HG03558 (cell line): ENCODE results near the gene REG4.

Experiments
- ATAC-seq: cut with Tn5 transposase; IDR thresholded peaks from one replicate; pipeline ENCODE4 v1.9.1; 2021; ENCODE audit warnings: moderate number of reproducible peaks; ENCODE audit not compliant: unreplicated experiment; ENCODE audit errors: extremely low read depth

Gene REG4

DNA sequence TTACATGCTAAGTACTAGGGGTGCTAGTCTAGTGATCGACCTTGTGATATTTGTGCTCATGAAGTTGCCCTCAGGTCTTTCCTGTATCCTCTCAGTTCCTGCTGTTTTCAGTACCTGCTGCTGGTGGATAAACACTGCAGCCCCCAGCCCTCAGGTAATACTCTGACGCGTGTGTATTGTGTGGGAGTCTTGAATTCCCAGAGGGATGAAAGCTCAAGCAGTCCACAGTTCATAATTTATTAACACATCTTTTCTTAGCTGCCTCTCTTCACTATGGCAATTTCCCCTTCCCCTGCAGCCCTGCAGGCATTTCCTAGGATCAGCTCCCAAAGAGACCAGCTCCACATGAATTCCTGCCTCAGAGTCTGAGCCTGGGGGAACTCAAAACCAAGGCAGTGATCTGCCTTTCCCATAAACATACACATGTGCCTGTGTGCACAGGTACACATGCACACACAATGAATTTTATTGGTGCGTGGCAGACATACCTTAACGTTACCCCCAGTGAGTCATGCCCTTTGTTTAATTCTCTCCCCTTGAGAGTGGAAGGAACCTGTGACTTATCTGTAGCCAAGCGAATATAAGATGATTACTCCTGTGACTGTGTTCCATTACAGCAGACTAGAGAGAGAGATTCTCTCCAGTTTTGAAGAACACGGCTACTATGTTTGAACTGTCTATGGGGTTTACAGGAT is 28.5 kb downstream of the REG4 start:
- ATAC-seq = no peak

DNA sequence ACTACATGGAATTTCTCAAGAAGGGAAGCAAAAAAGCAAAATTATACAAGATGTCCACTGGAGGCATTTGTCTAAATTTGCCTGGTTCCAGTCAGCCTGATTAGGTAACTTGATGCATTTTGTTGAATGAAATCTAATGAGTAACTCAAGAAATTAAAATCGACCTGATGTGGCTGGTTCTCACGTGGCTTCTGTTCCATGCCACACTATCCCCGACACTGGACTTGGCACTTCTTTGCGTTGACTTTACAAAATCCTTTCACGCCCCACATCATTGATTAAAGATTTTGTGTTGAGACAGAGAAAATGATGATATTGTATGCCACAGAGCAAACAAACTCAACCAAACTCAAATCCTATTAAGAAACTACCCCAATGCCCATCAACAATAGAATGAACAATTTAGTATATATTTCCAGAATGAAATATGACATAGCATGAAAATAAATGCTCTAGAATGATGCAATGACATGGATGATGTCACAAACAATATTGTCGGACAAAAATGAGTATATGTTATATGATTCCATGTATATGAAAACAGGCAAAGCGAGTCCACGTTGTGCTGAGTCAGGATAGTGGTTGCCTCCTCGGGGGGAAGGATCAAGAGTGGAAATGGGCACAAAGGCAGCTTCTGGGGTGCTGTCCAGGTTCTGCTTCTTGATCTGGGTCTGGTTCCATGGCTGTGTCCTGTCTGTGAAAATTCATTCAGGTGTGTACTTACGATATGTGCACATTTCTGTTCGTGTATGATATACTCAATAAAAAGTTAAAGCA is 29.6 kb downstream of the REG4 start:
- ATAC-seq = no peak

DNA sequence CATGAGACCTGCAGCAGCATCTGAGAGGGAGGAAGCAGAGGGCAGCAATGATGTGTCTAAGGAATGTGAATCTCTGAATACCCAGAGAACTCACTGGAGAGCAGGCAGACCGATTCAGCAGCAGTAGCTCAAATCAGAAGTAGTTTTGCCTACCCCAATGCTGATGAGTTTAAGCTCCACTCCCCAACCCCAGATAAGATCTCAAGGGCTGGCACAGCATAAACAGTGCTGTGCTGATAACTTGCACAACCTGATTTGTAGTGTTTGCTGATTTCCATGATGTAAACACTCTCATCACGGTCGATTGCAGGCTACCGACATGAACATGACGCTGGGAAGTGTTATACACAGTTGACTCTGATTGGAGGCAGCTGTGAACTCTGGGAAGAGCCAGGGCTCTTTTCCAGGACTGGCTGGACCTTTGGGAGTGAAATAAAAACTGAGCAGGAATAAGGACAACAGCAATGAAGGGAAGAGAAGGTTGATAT is 31.3 kb downstream of the REG4 start:
- no peak for ATAC-seq

DNA sequence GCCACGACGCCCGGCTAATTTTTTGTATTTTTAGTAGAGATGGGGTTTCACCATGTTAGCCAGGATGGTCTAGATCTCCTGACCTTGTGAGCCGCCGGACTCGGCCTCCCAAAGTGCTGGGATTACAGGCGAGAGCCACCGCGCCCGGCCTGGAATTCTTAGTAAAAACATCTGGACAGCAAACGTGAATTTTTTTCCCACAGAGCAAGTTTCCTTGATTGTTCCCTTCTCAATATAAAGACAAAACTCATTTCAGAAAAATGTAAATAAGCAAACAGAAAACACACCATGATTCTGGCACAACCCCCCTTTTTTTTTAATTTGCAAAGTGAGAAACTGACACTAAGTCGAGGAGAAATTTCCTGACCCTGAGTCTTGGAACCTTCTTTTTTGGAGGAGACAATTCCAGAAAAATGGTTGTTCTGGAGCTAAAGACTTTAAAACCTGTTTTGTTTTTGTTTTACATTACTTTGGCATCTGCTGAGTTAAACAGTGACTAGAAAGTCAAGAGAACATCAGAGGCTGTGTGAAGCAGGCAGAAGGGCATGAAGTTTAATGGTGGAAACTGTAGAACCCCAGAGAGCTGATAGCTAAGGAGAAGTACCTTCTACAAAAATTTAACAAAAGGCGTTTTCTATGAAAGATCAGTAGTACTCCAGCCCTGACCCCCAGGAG is 32.2 kb downstream of the REG4 start:
- no peak for ATAC-seq

DNA sequence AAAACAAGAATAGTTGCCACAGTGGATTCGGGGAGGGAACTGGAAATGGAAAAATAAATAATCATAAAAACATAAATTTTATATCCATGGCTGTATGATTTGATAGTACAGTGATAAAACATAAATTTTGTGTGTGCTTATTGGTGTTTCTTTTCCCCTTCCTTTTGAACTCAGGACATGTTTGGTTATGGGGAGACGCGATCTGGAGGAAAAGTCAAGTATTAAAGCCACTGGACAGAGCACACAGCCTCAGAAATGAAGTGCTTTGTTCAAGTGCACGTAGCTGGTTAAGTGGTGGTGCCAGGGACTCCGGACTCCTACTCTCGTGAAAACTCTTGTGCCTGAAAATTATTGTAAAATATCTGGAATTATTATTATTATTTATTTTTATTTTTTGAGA is 32.9 kb downstream of the REG4 start:
- ATAC-seq = no peak

DNA sequence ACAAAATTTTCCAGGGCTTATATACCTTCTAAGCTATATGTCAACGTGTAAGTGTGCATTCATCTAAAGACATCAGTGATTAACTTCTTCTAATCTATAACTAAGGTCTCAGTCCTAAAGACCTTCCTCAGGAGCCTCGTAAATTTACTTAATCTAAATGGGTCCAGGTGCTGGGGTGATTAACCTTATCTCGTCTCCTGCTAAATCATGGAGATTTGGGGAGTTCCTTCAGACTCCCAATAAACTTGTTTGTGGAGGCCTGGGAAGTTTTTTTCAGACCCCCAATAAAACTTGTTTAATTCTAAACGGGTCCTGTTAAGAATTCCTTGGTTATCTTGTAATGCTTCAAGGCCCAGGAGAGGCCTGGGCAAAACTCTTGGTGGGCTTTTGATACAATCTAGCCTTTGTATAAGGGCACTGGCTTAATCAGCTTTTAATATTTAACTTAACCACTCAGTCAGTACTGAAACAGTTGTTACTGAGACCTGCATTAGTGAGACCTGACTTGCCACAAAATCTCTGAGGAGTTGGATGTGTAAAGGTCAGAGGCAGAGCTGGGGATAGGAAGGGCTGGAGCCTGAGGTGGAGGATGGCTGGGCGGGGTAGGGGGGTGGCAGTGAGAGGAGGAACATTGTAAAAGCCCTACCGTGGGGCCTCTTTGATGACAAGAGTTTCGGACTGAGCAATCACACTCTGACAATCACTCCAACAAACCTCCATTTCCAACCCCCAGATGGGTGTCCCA is 36.3 kb downstream of the REG4 start:
- ATAC-seq = no peak

DNA sequence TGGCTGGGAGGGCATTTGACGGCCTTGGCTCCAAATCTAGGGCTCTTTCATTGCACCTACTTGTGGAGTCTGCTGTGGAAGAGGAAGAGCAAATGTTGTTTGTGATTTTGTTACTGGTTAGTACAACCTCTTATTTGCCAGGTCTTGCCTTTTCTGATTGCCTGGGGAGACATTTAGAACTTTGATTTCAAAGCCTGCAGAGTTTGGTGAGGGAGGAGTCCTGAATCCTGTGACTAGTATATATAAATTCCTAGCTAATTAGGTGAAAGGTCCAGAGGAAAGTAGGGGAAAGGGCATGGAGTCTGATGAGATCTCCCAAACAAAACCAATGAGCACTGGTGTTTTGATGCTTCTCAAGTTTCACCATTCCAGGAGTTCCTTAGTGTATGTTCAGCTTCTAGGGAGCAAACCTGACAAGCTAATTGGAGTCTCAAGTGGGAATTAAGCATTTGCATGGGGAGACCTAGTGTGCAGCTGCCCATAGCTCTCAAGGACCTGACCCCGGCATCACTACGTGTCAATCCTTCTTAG is 37.5 kb downstream of the REG4 start:
- no peak for ATAC-seq

DNA sequence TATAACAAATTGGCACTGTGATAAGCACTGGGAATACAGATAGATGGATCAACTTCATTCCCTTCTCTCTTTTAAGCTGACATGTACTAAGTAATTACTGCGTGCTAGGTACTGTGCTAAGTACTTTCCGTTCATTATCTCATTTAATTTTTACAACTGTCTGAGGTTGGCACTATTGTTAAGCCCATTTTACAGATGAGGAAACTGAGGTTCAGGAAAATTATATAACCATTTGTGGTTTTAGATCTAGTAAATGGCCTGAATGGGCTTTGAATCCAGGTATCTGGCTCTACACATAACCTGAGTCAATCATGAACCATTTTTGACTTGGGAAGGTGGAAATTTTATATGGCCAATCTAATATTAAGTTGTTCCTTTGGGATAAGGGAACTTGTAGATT is 39.0 kb downstream of the REG4 start:
- no peak for ATAC-seq

DNA sequence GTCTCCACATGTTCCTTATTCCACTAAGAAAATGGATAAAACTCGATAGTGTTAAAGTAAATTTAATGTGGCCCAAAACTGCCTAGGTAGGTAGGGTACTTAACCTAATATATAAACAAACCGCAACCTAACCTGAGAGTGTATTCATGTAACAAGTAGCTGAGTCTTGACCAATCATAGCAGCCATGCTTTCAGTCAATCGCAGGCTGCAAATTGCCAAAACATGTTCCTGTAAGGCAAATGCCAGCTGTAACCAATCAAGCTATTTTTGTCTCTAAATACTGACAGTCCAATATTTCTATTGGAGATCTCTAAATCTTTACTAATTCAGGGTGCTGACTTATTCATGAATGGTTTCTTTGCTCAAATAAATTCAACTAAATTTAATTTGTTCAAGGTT is 39.5 kb downstream of the REG4 start:
- ATAC-seq = no peak

DNA sequence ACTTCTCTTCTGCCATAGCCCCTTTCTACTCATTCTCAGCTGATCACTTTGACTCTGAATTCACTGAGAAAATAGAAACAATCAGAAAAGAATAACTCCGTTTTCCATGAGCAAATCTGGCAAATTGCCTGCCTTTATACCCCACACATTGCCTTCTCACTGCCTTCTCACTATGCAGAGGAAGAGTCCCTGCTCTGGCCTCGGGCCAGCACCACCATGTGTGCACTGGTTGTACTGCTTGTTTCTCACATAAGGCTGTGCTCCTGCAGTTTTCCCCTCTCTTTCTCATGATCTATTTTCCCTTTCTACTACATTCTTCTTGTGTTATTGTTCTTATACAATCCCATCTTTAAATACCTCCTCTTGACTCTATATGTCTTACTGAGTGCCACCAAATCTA is 40.2 kb downstream of the REG4 start:
- ATAC-seq = no peak

DNA sequence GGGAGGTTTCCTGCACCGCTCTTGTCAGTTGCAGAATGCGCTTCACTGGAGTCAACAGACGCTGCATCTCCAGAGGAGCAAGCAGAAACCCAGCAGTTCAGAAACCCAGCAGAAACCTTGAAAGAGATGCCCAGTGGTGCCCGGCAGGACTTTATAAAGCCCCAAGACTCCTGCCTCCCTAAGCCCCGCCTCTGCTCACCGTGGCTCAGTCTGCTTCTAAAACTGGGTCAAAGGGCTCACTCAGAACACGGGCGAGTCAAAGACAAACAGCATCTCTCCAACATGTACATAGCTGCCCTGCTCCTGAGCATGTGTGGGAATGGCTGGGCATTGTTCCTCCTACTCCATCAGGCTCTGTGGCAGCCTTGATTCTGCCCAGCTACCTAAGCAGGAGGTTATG is 42.5 kb downstream of the REG4 start, which contains the start of gene HMGCS2:
HMGCS2 (minus strand) TSS at position 128 of the 400 bp plus-strand sequence; CDS start at position 67, 61 bp downstream.
- no peak for ATAC-seq

DNA sequence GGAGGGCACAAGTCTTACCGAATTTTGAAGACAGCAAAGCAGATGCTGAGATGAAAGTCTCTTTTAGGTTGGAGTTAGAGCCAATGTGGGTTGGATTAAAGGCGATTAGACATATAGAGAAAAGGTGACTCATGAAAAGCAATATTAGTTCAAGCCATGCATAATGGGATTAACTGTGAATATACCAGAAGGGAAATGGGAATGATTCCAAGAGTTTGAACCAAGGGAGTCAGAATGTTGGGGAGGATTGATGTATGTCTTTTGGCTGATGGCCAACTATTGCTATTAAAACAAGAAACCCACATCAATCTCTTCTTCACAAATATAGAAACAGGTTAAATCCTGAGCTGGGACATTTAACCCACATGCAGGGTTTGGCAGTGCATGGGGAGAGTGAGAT is 43.8 kb downstream of the REG4 start:
- no peak for ATAC-seq

DNA sequence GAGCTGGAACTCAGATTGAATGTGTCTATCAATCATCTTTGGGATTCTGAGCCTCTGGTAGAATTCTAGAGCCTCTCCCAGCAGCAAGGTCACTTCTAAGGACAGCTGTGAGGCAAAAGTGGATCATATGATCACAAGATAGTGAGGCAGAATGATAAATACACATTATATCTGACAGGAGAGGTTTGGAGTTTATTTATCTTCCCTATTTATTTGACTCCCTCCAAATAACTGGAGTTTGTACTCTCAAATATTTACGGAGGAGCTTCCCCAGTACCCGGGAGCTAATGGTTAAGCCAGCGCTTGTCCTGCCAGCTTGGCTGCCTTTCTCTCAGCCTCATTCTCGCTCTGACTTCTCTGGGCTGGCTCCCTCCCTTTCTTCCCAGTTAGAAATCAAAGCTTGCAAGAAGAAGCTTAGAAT is 44.9 kb downstream of the REG4 start:
- ATAC-seq = no peak

DNA sequence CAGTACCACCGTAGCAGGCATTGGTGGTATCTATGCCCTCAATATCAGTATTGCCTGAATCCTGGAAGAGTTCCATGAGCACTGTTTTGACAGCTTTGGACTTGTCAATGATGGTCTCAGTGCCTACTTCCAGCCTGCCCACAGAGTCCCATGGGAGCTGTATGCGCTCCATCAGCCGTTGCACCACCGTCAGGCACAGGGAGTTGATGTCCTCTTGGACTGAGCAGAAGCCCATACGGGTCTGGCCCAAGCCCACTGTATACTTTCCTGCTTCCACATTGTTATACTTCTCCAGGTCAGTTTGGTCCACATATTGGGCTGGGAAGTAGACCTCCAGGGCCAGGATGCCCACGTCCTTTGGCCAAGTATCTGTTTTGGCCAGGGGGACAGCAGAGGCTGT is 47.0 kb downstream of the REG4 start:
- no peak for ATAC-seq

DNA sequence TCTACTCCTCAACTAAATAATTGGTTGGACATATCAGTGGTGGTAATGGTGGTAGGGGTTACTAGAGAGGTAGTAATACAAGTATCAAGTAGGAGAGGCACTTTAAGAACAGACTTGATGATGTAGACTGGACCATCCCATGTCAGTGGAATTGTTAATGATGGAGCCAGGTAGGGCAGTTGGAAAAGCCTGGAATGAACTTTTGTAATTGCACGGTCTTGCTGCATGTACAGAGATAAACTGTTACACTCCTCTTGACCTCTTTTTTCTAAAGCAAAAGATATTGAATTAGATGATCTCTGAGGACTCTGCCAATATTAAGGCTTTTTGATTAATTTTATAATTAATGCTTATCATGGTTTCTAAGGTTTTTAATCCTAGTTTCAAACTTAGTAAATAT is 48.3 kb downstream of the REG4 start:
- no peak for ATAC-seq

DNA sequence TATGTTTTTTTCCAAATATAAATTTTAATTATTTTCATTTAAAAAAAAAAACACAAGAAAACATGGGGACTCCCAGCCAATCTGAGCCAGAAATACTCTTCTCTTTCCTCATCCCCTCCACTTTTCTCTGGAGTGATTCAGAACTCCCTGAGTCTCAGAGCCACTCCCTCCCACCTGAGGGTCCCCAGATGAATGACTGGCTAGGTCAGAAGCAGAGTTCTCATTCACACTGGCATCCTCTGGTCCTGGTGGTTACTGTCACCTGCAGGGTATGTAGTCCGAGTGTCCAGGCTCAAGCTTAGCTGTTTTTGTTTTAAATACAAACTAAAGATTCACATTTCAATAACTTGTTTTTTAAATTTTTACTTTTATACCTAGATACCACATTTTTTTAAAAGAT is 48.9 kb downstream of the REG4 start:
- ATAC-seq = no peak

DNA sequence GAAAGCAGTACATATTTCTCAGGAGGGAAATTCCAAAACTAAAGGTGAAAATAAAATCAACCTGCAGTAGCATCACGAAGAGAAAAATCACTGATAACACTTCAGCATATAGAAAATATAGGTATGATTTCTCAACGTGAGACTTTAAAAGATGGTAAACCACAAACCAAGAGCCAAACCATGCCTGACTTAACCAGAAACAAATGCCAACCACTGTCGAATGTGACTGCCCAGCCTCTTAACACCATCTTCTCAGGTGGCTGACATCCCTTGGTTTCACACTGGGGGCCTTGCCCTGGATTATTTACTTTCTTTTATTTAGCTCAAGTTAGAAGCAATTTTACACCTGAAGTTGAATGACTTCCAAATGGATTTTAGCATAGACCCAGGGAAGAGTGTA is 52.7 kb downstream of the REG4 start:
- ATAC-seq = no peak

DNA sequence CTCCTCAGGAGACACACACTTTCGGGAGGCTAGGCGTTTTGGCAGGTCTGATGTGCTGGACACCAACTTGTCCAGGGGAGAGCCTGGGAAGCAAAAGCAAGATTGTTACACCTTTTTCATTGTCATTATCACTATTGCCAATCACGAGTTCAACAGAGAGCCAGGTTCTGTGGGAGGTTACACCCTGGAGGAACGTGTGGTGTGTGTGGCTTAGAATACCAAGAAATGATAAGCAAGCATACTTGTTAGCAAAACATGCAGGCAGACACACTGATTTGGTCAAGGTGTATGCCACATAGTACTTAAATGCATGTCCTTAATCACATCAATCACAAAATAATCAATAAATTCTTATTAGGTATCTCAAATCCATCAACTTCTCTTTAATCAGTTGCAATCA is 58.7 kb downstream of the REG4 start:
- ATAC-seq = no peak

DNA sequence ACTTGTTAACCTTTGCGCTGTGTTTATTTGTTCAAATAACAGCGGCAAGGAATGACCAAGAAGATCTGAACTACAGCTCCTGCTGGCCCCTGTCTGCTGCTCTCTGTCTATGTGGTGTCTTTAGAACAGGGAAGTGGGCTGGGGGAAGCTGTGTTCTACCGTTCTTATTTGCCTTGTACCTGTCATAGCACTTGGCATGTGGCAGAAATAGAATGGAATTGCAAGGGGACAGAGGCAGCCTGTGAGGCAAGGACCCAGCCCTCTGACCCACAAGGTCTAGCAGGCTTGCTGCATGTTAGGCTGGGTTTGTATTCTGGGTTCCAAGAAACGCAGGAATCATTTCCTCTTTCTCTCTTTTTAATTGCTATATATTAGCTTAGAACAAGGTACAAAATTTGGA is 63.2 kb downstream of the REG4 start:
- ATAC-seq = no peak

DNA sequence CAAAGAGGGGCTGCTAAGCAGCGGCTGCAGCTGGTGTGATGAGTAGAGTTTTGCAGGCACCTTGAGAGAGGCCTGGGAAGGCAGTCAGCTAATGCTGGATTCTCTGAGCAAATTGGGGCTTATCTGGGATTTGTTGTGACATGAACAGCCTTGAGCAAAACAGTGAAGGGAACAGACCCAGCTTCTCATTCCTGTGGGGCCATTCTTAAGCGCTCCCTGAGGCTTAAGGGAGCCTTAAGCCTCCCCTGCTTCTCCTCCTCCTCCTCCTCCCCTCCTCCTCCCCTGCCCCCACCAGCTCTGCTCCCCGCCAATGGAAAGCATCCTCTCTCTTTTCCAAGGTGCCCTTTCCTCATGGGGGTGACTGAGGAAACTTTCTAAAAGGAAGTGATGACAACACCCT is 63.8 kb downstream of the REG4 start:
- ATAC-seq = no peak
